GM11168 (cell line): Measurements from ENCODE around the gene KLHL8.

ENCODE experiments used
- in situ Hi-C: fragments of 300-500 bp; cut with MboI; formaldehyde crosslinking; loops from one replicate; pipeline ENCODE4 v1.12.0; 2022; ENCODE audit warnings: low sequenced_read_pairs; ENCODE audit not compliant: unreplicated experiment

KLHL8 gene

GRCh38 chr4:87229979-87230378, 9.6 kb upstream of the KLHL8 start:
- in situ Hi-C loops: loop anchor here (5.0 kb wide), 1 partner anchor 78 kb away; no protein-coding TSS in a partner anchor

DNA sequence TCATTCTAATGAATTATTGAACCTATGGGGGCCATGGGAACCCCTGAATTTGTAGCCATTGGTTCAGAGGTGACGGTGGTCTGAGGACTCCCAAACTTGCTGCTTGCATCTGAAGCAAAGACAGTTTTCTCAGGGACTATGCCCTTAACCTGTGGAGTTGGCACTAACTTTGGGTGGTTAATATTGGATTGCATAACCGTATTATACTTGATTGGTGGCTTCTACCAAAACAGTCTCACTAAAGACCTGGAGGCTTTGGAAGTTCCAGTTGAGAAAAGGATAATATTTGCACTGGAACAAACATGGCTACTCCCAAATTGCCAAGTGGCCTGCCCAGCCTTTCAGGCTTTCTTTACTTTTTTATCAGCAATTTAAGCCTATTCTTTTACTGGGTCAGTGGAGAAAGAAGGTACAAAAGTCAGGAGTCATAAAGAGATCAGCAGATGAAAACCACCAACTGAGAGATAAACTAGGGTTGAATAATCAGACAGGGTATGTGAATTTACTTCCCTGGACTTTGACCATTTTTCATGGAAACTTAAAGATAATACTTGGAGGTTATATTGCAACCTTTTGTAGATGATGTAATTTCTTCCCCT, 7.9 kb upstream of the KLHL8 start:
- in situ Hi-C loops: no loop called here

DNA sequence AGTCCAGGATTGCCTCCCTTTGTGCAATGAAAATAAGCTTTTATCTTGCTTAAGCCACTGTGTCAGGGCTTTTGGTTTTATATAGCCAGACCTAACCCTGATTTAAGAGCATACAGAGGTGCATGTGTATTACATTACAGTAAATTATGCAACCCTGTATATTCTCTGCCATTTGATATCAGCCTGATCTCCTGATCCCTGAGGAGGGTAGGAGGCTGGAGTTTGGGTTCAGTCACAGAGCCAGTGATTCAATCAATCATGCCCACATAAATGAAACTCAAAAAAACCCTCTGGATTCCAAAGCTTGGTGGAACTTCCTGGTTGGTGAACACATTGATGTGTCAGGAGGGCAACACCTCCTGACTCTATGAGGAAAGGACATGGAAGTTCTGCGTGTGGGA, 7.3 kb upstream of the KLHL8 start:
- in situ Hi-C loops: no loop called here

GRCh38 chr4:87225936-87226335, 5.5 kb upstream of the KLHL8 start:
- in situ Hi-C loops: no loop called here

GRCh38 chr4:87224141-87224923, 3.9 kb upstream of the KLHL8 start:
- in situ Hi-C loops: loop anchor here (25.0 kb wide), 1 partner anchor 287 kb away; the partner anchor contains the start of gene AFF1

GRCh38 chr4:87219632-87220093, 755 bp downstream of the KLHL8 start:
- in situ Hi-C loops: loop anchor here (25.0 kb wide), 1 partner anchor 282 kb away; the partner anchor contains the start of gene AFF1

- in situ Hi-C loops: loop anchor here (25.0 kb wide), 1 partner anchor 280 kb away; the partner anchor contains the start of gene AFF1
These were observed 3.1 kb downstream of the KLHL8 start for GRCh38 chr4:87217235-87217763.

GRCh38 chr4:87216469-87216868, 3.9 kb downstream of the KLHL8 start:
- in situ Hi-C loops: loop anchor here (25.0 kb wide), 1 partner anchor 279 kb away; the partner anchor contains the start of gene AFF1

- in situ Hi-C loops: loop anchor here (25.0 kb wide), 1 partner anchor 276 kb away; the partner anchor contains the start of gene AFF1
These were observed 6.9 kb downstream of the KLHL8 start for GRCh38 chr4:87213421-87214075.

DNA sequence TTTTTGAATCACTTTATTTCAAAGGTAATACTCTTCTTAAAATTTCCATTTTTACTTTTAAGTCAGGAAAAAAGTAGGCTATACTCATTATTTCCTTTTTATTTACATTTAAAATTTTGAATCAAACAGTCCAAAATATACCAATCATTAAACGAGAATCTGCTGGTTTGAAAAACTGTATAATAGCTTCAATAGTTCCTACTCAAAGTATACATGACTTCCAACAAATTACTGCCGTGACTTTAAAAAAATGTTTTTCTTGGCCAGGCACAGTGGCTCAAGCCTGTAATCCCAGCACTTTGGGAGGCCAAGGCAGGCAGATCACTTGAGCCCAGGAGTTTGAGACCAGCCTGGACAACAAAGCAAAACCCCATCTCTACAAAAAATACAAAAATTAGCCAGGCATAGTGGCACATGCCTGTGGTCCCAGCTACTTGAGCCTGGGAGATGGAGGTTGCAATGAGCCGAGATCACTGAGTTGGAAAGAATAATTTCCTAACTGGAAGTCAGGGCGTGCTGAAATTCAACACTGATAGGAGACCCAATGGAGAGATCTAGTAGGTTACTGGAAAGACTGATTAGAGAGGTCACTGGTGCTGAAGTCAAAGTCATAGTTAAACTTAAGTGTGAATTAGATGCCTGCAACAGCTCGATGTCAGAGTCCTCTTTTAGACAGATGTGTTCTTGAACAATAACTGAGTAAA, 9.0 kb downstream of the KLHL8 start:
- in situ Hi-C loops: loop anchor here (25.0 kb wide), 1 partner anchor 274 kb away; the partner anchor contains the start of gene AFF1

- in situ Hi-C loops: loop anchor here (25.0 kb wide), 1 partner anchor 272 kb away; the partner anchor contains the start of gene AFF1
These were observed 10.7 kb downstream of the KLHL8 start for GRCh38 chr4:87209696-87210095.

GRCh38 chr4:87209182-87209581, 11.2 kb downstream of the KLHL8 start:
- in situ Hi-C loops: loop anchor here (25.0 kb wide), 1 partner anchor 272 kb away; the partner anchor contains the start of gene AFF1

GRCh38 chr4:87204559-87204958, 15.9 kb downstream of the KLHL8 start:
- in situ Hi-C loops: loop anchor here (25.0 kb wide), 1 partner anchor 267 kb away; the partner anchor contains the start of gene AFF1

DNA sequence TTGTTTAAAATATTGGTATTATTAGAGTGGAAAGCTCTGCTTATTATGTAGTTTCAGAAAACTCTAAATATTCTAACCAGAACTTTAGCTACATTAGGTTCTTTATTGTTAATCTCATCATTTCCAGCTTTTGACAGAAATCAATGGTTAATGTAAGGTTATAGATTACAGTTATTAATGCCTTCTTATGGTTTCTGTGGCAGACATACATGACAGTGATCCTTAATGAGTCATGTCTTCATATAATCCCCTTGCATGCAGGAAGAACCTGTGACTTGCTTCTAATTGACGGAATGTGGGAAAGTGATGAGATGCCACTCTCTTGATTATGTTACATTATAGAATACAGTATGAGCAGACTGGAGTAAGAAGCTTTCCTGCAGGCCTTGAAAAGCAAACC, 23.5 kb downstream of the KLHL8 start:
- in situ Hi-C loops: no loop called here

DNA sequence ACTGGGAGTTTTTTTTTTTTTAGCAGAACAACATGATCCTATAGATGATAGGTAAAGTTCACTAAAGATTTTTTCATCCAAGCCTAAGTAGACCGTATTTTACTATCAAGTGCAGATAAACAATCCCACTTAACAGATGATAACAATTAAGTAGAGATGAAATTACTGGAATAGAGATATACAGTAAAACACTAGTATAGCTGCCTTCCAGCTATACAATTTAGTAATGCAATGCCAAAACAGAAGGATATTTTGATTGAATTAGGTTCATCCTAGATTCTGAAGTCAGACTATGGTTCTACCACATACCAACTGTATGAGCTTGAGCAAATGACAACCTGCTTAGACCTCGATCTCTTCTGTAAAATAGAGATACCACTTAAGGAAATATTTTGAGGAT, 24.3 kb downstream of the KLHL8 start:
- in situ Hi-C loops: no loop called here

GRCh38 chr4:87193958-87194675, 26.3 kb downstream of the KLHL8 start:
- in situ Hi-C loops: no loop called here

- in situ Hi-C loops: no loop called here
These were observed 28.1 kb downstream of the KLHL8 start for GRCh38 chr4:87192145-87192919.

GRCh38 chr4:87188932-87189331, 31.5 kb downstream of the KLHL8 start:
- in situ Hi-C loops: no loop called here
